ENCODE data around the gene GPANK1. TPM values are rescaled to one million over a fixed set of nuclear protein-coding genes. Genes with fewer than 3 reads are reported as not detected.

Gene GPANK1
- total and polyA plus RNA-seq, 2 of the 13 experiments (the other 11 are each of a cell fraction or from before 2014, with no cell fraction given): 15.4 to 22.8 TPM

- TF ChIP-seq TARDBP (CRISPR knock-in tag; IDR thresholded peaks at IDR 0.05): 0 out of 2 replicates have a peak, but pooled peaks have one; percentile 24
- TF ChIP-seq RXRA (CRISPR knock-in tag; IDR thresholded peaks at IDR 0.05): 0 out of 2 replicates have a peak, but pooled peaks have one; percentile 25
- TF ChIP-seq ZNF644 (CRISPR knock-in tag; IDR thresholded peaks at IDR 0.05; ENCODE audit: low read depth): peak; percentile 62; the same call in 1 of the 2 replicates
- TF ChIP-seq ZNF878 (CRISPR knock-in tag; IDR thresholded peaks at IDR 0.05): peak; percentile 75; the same call in 1 of the 2 replicates
- no peak for TF ChIP-seq ZNF790 (CRISPR knock-in tag; IDR thresholded peaks at IDR 0.05; ENCODE audit: borderline replicate concordance)
- peak; percentile 42; the same call in 1 of the 2 replicates for TF ChIP-seq MYC (CRISPR knock-in tag; IDR thresholded peaks at IDR 0.05; ENCODE audit: borderline replicate concordance)
- TF ChIP-seq SAP130 (CRISPR knock-in tag; IDR thresholded peaks at IDR 0.05; ENCODE audit: low read depth): peak; percentile 43; the same call in 1 of the 2 replicates
- peak; percentile 76 for TF ChIP-seq ZNF7 (CRISPR knock-in tag; IDR thresholded peaks at IDR 0.05)
- no peak for TF ChIP-seq ZNF367 (CRISPR knock-in tag; IDR thresholded peaks at IDR 0.05; ENCODE audit: borderline replicate concordance)
- no peak for TF ChIP-seq SRSF4 (IDR thresholded peaks at IDR 0.05; ENCODE audit: low read depth, low read length, poor library complexity, severe bottlenecking)
- no peak for TF ChIP-seq REST (IDR thresholded peaks at IDR 0.05; ENCODE audit: borderline replicate concordance in 1 of 2, low read depth in 1 of 2, low read length in 2 of 2)
- peak; percentile 89 for TF ChIP-seq ZBTB43 (CRISPR knock-in tag; conservative IDR thresholded peaks at IDR 0.05)
- TF ChIP-seq ATF2 (CRISPR knock-in tag; IDR thresholded peaks at IDR 0.05): peak; percentile 15; the same call in 1 of the 2 replicates
- TF ChIP-seq ZFP91 (CRISPR knock-in tag; IDR thresholded peaks at IDR 0.05; ENCODE audit: borderline replicate concordance): peak; percentile 51; the same call in 1 of the 2 replicates
- no peak for TF ChIP-seq STAT5B (CRISPR knock-in tag; IDR thresholded peaks at IDR 0.05)
- no peak for TF ChIP-seq ATAD3A (CRISPR knock-in tag; IDR thresholded peaks at IDR 0.05)
- TF ChIP-seq PRMT3 (CRISPR knock-in tag; IDR thresholded peaks at IDR 0.05; ENCODE audit: borderline replicate concordance, low read depth): peak; percentile 68; the same call in 1 of the 2 replicates
- no peak for TF ChIP-seq GABPA (IDR thresholded peaks at IDR 0.05; ENCODE audit: low read depth, low read length)
- TF ChIP-seq GABPA (CRISPR knock-in tag; IDR thresholded peaks at IDR 0.05; ENCODE audit: low read depth): no peak
- no peak for TF ChIP-seq ESRRA (CRISPR knock-in tag; IDR thresholded peaks at IDR 0.05; ENCODE audit: low read depth)
- no peak for TF ChIP-seq EHMT2 (IDR thresholded peaks at IDR 0.05; ENCODE audit: borderline replicate concordance, low read depth, low read length)
- no peak for TF ChIP-seq ZNF263 (CRISPR knock-in tag; IDR thresholded peaks at IDR 0.05)
- no peak for TF ChIP-seq SIN3A (IDR thresholded peaks at IDR 0.05; ENCODE audit: borderline replicate concordance, low read depth, low read length)
Observed at GRCh38 chr6:31614075-31614619, 50.6 kb downstream of the GPANK1 start (continued).

All from HepG2 (cell line).